Muscle of arm (tissue), 12 donors: ENCODE measurements around the gene ZNF462. TPM values are rescaled to one million over a fixed set of nuclear protein-coding genes. Genes with fewer than 3 reads are reported as not detected.

ENCODE experiments used
- DNase-seq: peaks from one replicate; pipeline ENCODE4 v3.0.0-alpha.2; 2013
- polyA plus RNA-seq, 12 donors: library from polyadenylated mRNA; unstranded; fragments of 120-200 nt; gene quantifications; one replicate each; pipeline ENCODE4 v1.2.1, GENCODE V29; 2013; ENCODE audit not compliant: insufficient read length in 12 of 12

Gene ZNF462
- polyA plus RNA-seq, 12 donors = 7.8 to 105 (median 10.3) TPM

- no peak for DNase-seq
These were observed 62.4 kb downstream of the ZNF462 start for GRCh38 chr9:106925392-106925791.

GRCh38 chr9:106927916-106928315, 65.0 kb downstream of the ZNF462 start:
- DNase-seq = no peak

- no peak for DNase-seq
These were observed 65.4 kb downstream of the ZNF462 start for GRCh38 chr9:106928350-106928749.

GRCh38 chr9:106929471-106930177, 66.7 kb downstream of the ZNF462 start:
- no peak for DNase-seq

GRCh38 chr9:106930477-106930876, 67.5 kb downstream of the ZNF462 start:
- no peak for DNase-seq

GRCh38 chr9:106931466-106931865, 68.5 kb downstream of the ZNF462 start:
- no peak for DNase-seq

- DNase-seq = no peak
These were observed 69.2 kb downstream of the ZNF462 start for GRCh38 chr9:106932178-106932577.

- no peak for DNase-seq
These were observed 69.7 kb downstream of the ZNF462 start for GRCh38 chr9:106932675-106933074.

- DNase-seq = no peak
These were observed 70.5 kb downstream of the ZNF462 start for GRCh38 chr9:106933470-106933869.

GRCh38 chr9:106934442-106935238, 71.7 kb downstream of the ZNF462 start:
- DNase-seq = no peak

GRCh38 chr9:106936680-106937079, 73.7 kb downstream of the ZNF462 start:
- no peak for DNase-seq

GRCh38 chr9:106941916-106942315, 79.0 kb downstream of the ZNF462 start:
- no peak for DNase-seq

- DNase-seq = peak; percentile 49
These were observed 83.0 kb downstream of the ZNF462 start for GRCh38 chr9:106945727-106946660.

- DNase-seq = no peak
These were observed 84.3 kb downstream of the ZNF462 start for GRCh38 chr9:106947106-106947900.

- no peak for DNase-seq
These were observed 90.2 kb downstream of the ZNF462 start for GRCh38 chr9:106953174-106953573.

GRCh38 chr9:106954558-106954957, 91.6 kb downstream of the ZNF462 start:
- no peak for DNase-seq

GRCh38 chr9:106954974-106955850, 92.2 kb downstream of the ZNF462 start:
- DNase-seq = no peak

- DNase-seq = no peak
These were observed 94.0 kb downstream of the ZNF462 start for GRCh38 chr9:106956971-106957370.

GRCh38 chr9:106958955-106959657, 96.1 kb downstream of the ZNF462 start:
- no peak for DNase-seq

GRCh38 chr9:106960258-106960657, 97.3 kb downstream of the ZNF462 start:
- DNase-seq = no peak
